GM12874 (cell line): ENCODE data around the gene MTHFD1L.

Experiments
- CTCF ChIP-seq: IDR thresholded peaks from 2 replicates; pipeline ENCODE4 v1.5.1; 2011; ENCODE audit warnings: low read depth, mild to moderate bottlenecking, control low read depth, low read length, moderate library complexity; ENCODE audit not compliant: insufficient read depth

MTHFD1L gene

DNA sequence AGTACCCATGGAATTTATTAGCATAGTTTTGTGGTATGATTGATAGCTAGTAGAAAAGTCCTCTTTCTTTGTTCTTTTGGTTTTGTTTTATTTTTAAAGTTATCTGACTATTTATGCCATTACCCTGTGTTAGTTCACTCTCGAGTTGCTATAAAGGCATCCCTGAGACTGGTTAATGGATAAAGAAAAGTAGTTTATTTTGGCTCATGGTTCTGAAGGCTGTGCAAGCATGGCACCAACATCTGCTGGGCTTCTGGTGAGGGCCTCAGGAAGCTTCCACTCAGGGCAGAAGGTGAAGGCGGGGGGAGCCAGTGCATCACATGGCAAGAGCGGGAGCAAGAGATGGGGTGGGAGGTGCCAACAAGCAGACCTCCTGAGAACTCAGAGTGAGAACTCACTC lies 166.5 kb downstream of the MTHFD1L start:
- TF ChIP-seq CTCF, result no peak

- no peak for TF ChIP-seq CTCF
Observed at GRCh38 chr6:151034825-151035781, 169.6 kb downstream of the MTHFD1L start.

DNA sequence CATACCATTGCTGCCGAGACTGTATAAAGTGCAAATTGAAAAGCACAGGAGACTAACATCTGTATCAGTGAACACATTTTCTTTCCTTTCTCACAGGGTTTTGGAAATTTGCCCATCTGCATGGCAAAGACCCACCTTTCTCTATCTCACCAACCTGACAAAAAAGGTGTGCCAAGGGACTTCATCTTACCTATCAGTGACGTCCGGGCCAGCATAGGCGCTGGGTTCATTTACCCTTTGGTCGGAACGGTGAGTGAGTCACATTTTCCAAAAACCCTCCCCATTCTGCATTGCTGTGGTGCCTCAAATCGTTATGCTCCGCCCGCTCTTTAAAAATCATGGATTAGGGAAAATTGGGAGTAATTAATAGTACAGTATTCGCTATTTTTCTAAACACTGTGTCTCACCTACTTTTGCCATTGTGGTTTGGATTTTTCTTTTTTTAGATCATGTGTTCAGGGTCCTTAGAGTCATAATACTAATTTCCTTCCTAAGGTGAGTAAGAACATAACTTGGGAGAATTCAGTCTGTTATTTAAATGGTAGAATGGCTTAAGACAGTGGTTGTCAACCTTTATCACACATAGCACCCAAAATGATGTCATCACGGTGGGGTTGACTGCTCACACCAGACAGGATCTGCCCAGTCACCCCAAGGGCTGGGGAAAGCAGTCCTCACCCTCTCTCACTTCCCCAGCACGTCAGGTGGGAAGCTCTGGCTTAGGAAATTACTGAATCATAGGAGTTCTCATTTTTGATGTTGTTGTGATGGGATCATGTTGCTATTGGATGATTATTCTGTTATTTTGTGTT lies 171.6 kb downstream of the MTHFD1L start:
- TF ChIP-seq CTCF, result no peak

DNA sequence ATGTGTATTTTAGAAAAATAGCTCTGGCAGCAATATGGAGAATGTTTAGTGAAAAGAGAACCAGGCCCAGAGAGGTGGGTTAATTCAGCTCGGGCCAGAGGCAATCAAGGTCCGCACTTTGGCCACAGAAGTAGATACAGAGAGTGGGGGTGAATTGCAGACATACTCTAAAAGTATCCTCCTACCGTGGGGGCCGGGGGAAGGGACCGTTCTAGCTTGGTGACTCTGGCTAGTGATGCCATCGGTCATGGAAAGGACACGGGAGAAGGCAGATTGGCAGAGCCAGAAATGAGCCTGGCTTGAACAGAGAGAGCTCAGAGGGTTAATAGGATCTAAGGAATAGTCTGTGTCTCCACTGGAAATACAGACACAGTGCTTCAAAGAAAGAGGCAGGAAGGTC lies 173.1 kb downstream of the MTHFD1L start:
- no peak for TF ChIP-seq CTCF

GRCh38 chr6:151041686-151042085 lies 176.2 kb downstream of the MTHFD1L start:
- TF ChIP-seq CTCF, result no peak

GRCh38 chr6:151043944-151044343 lies 178.4 kb downstream of the MTHFD1L start:
- no peak for TF ChIP-seq CTCF

- TF ChIP-seq CTCF, result no peak
Observed at GRCh38 chr6:151044465-151045441, 179.3 kb downstream of the MTHFD1L start.
